ENCODE data around the gene SPTLC2.

- TF ChIP-seq CTCF (IDR thresholded peaks at IDR 0.05; ENCODE audit: control extremely low read depth in 1 of 3, insufficient read depth in 1 of 3, low read depth in 1 of 3, low read length in 3 of 3) (no peak), BRCA1 (IDR thresholded peaks at IDR 0.05; ENCODE audit: low read depth, low read length) (no peak), TAF1 (IDR thresholded peaks at IDR 0.05; ENCODE audit: low read depth, low read length) (no peak), SIN3A (conservative IDR thresholded peaks at IDR 0.05 in 1 of 2, IDR thresholded peaks at IDR 0.05 in 1 of 2; ENCODE audit: low read depth in 1 of 2, low read length in 2 of 2) (no peak), RFX5 (IDR thresholded peaks at IDR 0.05; ENCODE audit: borderline replicate concordance, low read depth, low read length) (no peak), POLR2A (IDR thresholded peaks at IDR 0.05; ENCODE audit: control extremely low read depth in 1 of 2, low read depth in 2 of 2, low read length in 2 of 2) (no peak), EZH2 (IDR thresholded peaks at IDR 0.05; ENCODE audit: low read depth, low read length, severe bottlenecking) (no peak), EP300 (IDR thresholded peaks at IDR 0.05; ENCODE audit: borderline replicate concordance in 1 of 2, low read depth in 2 of 2, low read length in 2 of 2) (no peak)
Observed at GRCh38 chr14:77582511-77582910, 33.9 kb downstream of the SPTLC2 start.
